Adrenal gland (tissue), 12 donors: ENCODE results near the gene CRYBG3. TPM values are rescaled to one million over a fixed set of nuclear protein-coding genes. Genes with fewer than 3 reads are reported as not detected.

Source experiments
- DNase-seq, 7 donors: peaks; one replicate each; pipeline ENCODE4 v3.0.0-alpha.2; 2019 to 2020
- H3K27ac ChIP-seq, 5 donors: fragments of 200-600 bp; sonication (generic) in 4 of 5; 1 replicate in 3 of 5; 2 replicates in 2 of 5; pipeline versions ENCODE4 v1.5.1 to v1.8.0; 2016 to 2020; ENCODE audit warnings: mild to moderate bottlenecking in 1 of 5
- H3K27me3 ChIP-seq: fragments of 200-600 bp; 2 replicates; pipeline ENCODE4 v1.8.0; 2021
- H3K36me3 ChIP-seq, 2 donors: fragments of 200-600 bp; replicated peaks in 1 of 2; 1 replicate in 1 of 2; 2 replicates in 1 of 2; pipeline versions ENCODE4 v1.5.1 to v1.8.0; 2018 to 2022
- H3K4me1 ChIP-seq, 2 donors: fragments of 200-600 bp; replicated peaks in 1 of 2; 1 replicate in 1 of 2; 2 replicates in 1 of 2; pipeline versions ENCODE4 v1.5.1 to v1.8.0; 2018 to 2021
- H3K4me3 ChIP-seq, 4 donors: fragments of 200-600 bp; sonication (generic) in 3 of 4; one replicate each; pipeline ENCODE4 v1.5.1; 2016 to 2018
- H3K9me3 ChIP-seq, 3 donors: fragments of 200-600 bp; sonication (generic) in 1 of 3; replicated peaks in 1 of 3; 1 replicate in 2 of 3; 2 replicates in 1 of 3; pipeline versions ENCODE4 v1.5.1 to v1.8.0; 2016 to 2021
- POLR2A ChIP-seq, 2 donors: fragments of 450-650 bp; IDR thresholded peaks; one replicate each; pipeline ENCODE4 v1.6.1; 2017; ENCODE audit warnings: antibody characterized with exemption in 2 of 2, mild to moderate bottlenecking in 2 of 2, moderate library complexity in 1 of 2
- WGBS, 4 donors: extraction: QIAGEN DNeasy Blood & Tissue Kit in 2 of 4; methylation state at CpG; one replicate each; pipeline versions ENCODE4 v1.1.5 to v1.1.7; 2013 to 2017; 5-methylcytosine and 5-hydroxymethylcytosine counted together
- intact Hi-C, 2 donors: fragments of 100-400 bp; cut with DNase I; formaldehyde crosslinking; loops; one replicate each; pipeline versions ENCODE4 v1.14.1 to v1.15.0; 2022 to 2023
- polyA plus RNA-seq, 3 donors: library from polyadenylated mRNA; stranded (reverse); fragments of 200-250 nt in 2 of 3; fragments of 350-450 nt in 1 of 3; fragmentation: Illumina TruSeq in 1 of 3; extraction: RNeasy Lipid Tissue Mini Kit (QIAGEN cat#74804) in 1 of 3; gene quantifications; one replicate each; pipeline ENCODE4 v1.2.3, GENCODE V29; 2013 to 2014
- total RNA-seq, 9 donors: library from RNA; depleted of rRNA in 4 of 9; stranded (reverse); fragments of >200 nt in 4 of 9; fragments of 120-200 nt in 1 of 9; fragmentation: NEBNext Ultra II Directional in 1 of 9; extraction: Animal tissue kit (Norgen Biotek cat#: 25700) in 1 of 9; gene quantifications; one replicate each; pipeline versions ENCODE4 v1.1.0 to v1.2.4, GENCODE V29; 2013 to 2023
- TF ChIP-seq, protein P1 (sequence below), 6 experiments: fragments of 450-650 bp in 4 of 6; fragments of 200-600 bp in 2 of 6; sonication (generic) in 1 of 6; IDR thresholded peaks; 1 replicate in 5 of 6; 2 replicates in 1 of 6; pipeline versions ENCODE4 v1.5.1 to v1.8.0; 2016 to 2021; ENCODE audit warnings: antibody characterized with exemption in 6 of 6, mild to moderate bottlenecking in 2 of 6, moderate library complexity in 1 of 6
- donor health status: healthy with polysubstance abuse.
- donor health status: Bipolar disorder and iron deficiency.
- donor health status: DM: yes; HTN: yes; CAD: no.
- donor health status: DM: no; HTN: no; CAD: no.
- donor health status: DM: no; HTN: no; CAD: no.
- donor health status: DM: yes; HTN: yes; CAD: no.

CRYBG3 gene
- total and polyA plus RNA-seq, 12 donors: 2.7 to 25.0 (median 12.5) TPM

GRCh38 chr3:97952872-97953271 lies 131.1 kb downstream of the CRYBG3 start:
- peaks cover 0 to 34% of the 10 kb centered on the region in 2 donors for H3K36me3 ChIP-seq
- intact Hi-C loops: no loop called here

DNA sequence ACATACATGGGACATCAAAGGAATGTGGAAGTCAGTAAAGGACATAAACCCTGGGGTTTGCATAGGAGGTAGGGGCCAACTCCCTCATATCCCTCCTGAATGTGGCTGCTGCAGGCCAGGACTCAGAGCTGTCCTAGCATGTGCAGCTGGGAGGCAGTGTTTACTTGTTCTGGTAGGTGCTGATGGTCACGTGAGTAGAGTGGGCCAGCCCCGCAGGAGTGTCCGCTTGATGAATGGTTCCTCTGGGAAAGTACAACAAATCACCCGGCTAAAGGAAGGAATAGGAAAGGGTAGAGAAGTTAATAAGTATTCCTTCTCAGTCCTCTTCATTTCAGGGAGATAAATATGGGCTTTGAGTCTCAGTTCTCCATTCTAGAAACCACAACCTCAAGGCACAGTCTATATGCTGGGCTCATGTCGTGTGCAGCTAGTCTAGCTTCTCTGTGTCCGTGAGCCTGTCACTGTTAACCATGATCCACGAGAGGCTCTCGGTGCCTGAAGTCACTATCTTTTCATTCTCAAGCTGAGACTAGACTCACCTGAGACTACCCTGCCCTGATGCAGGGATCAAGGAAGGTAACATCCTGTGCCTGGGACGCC lies 132.5 kb downstream of the CRYBG3 start:
- Histone ChIP-seq H3K36me3 (peaks cover 0 to 27% of the 10 kb centered on the region in 2 donors), H3K27ac (no peak overlapping the region), H3K27me3 (no peaks in the 10 kb centered on the region), H3K4me3 (no peak overlapping the region), H3K9me3 (no peaks in the 10 kb centered on the region), H3K4me1 (peaks cover 0 to 11% of the 10 kb centered on the region in 2 donors)
- DNase-seq: no peak
- TF ChIP-seq, protein P1, sequence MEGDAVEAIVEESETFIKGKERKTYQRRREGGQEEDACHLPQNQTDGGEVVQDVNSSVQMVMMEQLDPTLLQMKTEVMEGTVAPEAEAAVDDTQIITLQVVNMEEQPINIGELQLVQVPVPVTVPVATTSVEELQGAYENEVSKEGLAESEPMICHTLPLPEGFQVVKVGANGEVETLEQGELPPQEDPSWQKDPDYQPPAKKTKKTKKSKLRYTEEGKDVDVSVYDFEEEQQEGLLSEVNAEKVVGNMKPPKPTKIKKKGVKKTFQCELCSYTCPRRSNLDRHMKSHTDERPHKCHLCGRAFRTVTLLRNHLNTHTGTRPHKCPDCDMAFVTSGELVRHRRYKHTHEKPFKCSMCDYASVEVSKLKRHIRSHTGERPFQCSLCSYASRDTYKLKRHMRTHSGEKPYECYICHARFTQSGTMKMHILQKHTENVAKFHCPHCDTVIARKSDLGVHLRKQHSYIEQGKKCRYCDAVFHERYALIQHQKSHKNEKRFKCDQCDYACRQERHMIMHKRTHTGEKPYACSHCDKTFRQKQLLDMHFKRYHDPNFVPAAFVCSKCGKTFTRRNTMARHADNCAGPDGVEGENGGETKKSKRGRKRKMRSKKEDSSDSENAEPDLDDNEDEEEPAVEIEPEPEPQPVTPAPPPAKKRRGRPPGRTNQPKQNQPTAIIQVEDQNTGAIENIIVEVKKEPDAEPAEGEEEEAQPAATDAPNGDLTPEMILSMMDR (IDR thresholded peaks at IDR 0.05): no peak
- TF ChIP-seq POLR2A (IDR thresholded peaks at IDR 0.05): no peak
- intact Hi-C loops: no loop called here
- 79 to 85% (median 83%) methylated on average over 9 of the region's 9 CpGs for WGBS, 4 donors

More at GRCh38 chr3:97952872-97953271, 131.1 kb downstream of the CRYBG3 start:
- Histone ChIP-seq H3K4me3 (no peak overlapping the region), H3K27ac (peak overlapping the region in 2 of 5 donors; percentile 0 to 51), H3K4me1 (peaks cover 0 to 11% of the 10 kb centered on the region in 2 donors), H3K9me3 (no peaks in the 10 kb centered on the region), H3K27me3 (no peaks in the 10 kb centered on the region)
- no peak for DNase-seq
- WGBS, 4 donors: 92 to 100% (median 98%) methylated on average over 1 of the region's 1 CpG
- TF ChIP-seq, protein P1 (IDR thresholded peaks at IDR 0.05): no peak
- no peak for TF ChIP-seq POLR2A (IDR thresholded peaks at IDR 0.05)

- no peak for TF ChIP-seq POLR2A (IDR thresholded peaks at IDR 0.05)
- TF ChIP-seq, protein P1 (IDR thresholded peaks at IDR 0.05): no peak
- Histone ChIP-seq H3K9me3 (no peaks in the 10 kb centered on the region), H3K4me3 (no peak overlapping the region), H3K27ac (no peak overlapping the region), H3K27me3 (no peaks in the 10 kb centered on the region), H3K36me3 (peaks cover 0 to 17% of the 10 kb centered on the region in 2 donors), H3K4me1 (peaks cover 0 to 11% of the 10 kb centered on the region in 2 donors)
- DNase-seq: no peak
- 88 to 96% (median 93%) methylated on average over 3 of the region's 3 CpGs for WGBS, 4 donors
- intact Hi-C loops: no loop called here
These were observed 134.2 kb downstream of the CRYBG3 start for GRCh38 chr3:97956051-97956450.

- TF ChIP-seq POLR2A (IDR thresholded peaks at IDR 0.05): no peak
- TF ChIP-seq, protein P1 (IDR thresholded peaks at IDR 0.05): no peak
- 68 to 77% (median 74%) methylated on average over 8 of the region's 8 CpGs for WGBS, 4 donors
- peak in 3 of 7 donors; percentile 16 to 43 (median 23) for DNase-seq
- Histone ChIP-seq H3K4me1 (peaks cover 0 to 1% of the 10 kb centered on the region in 2 donors), H3K4me3 (no peak overlapping the region), H3K27ac (no peak overlapping the region), H3K27me3 (no peaks in the 10 kb centered on the region), H3K36me3 (peaks cover 0 to 22% of the 10 kb centered on the region in 2 donors), H3K9me3 (no peaks in the 10 kb centered on the region)
- intact Hi-C loops: no loop called here
These were observed 136.0 kb downstream of the CRYBG3 start for GRCh38 chr3:97957617-97958311.
